ENCODE measurements around the gene DFFB.

DFFB gene

GRCh38 chr1:3820316-3820715 is 37.0 kb upstream of the DFFB start:
- H3K9me3 ChIP-seq (ENCODE audit: low read length) = no peaks in the 10 kb centered on the region
- peaks cover 41% of the 10 kb centered on the region for H3K36me3 ChIP-seq (ENCODE audit: insufficient read depth, low read length)
- no peak overlapping the region for H3K4me3 ChIP-seq (ENCODE audit: low read length)
- no peak overlapping the region for H2AFZ ChIP-seq (ENCODE audit: low read depth, low read length)
- peaks cover 3% of the 10 kb centered on the region for H3K4me1 ChIP-seq (ENCODE audit: insufficient read depth, low read length)
- no peaks in the 10 kb centered on the region for H3K27me3 ChIP-seq (ENCODE audit: insufficient read depth, low read length)

GRCh38 chr1:3821004-3821403 is 36.3 kb upstream of the DFFB start:
- H3K4me3 ChIP-seq (ENCODE audit: low read length) = no peak overlapping the region
- no peaks in the 10 kb centered on the region for H3K27me3 ChIP-seq (ENCODE audit: insufficient read depth, low read length)
- peaks cover 3% of the 10 kb centered on the region for H3K4me1 ChIP-seq (ENCODE audit: insufficient read depth, low read length)
- H3K9me3 ChIP-seq (ENCODE audit: low read length) = no peaks in the 10 kb centered on the region
- H3K36me3 ChIP-seq (ENCODE audit: insufficient read depth, low read length) = peaks cover 45% of the 10 kb centered on the region
- H2AFZ ChIP-seq (ENCODE audit: low read depth, low read length) = no peak overlapping the region

GRCh38 chr1:3821447-3821846 is 35.8 kb upstream of the DFFB start:
- H3K4me1 ChIP-seq (ENCODE audit: insufficient read depth, low read length) = peaks cover 3% of the 10 kb centered on the region
- no peak overlapping the region for H3K4me3 ChIP-seq (ENCODE audit: low read length)
- peaks cover 46% of the 10 kb centered on the region for H3K36me3 ChIP-seq (ENCODE audit: insufficient read depth, low read length)
- H2AFZ ChIP-seq (ENCODE audit: low read depth, low read length) = no peak overlapping the region
- no peaks in the 10 kb centered on the region for H3K27me3 ChIP-seq (ENCODE audit: insufficient read depth, low read length)
- H3K9me3 ChIP-seq (ENCODE audit: low read length) = no peaks in the 10 kb centered on the region

- H2AFZ ChIP-seq (ENCODE audit: low read depth, low read length) = no peak overlapping the region
- no peak overlapping the region for H3K4me3 ChIP-seq (ENCODE audit: low read length)
- peaks cover 3% of the 10 kb centered on the region for H3K4me1 ChIP-seq (ENCODE audit: insufficient read depth, low read length)
- H3K9me3 ChIP-seq (ENCODE audit: low read length) = no peaks in the 10 kb centered on the region
- no peaks in the 10 kb centered on the region for H3K27me3 ChIP-seq (ENCODE audit: insufficient read depth, low read length)
- H3K36me3 ChIP-seq (ENCODE audit: insufficient read depth, low read length) = peaks cover 47% of the 10 kb centered on the region
These were observed 35.4 kb upstream of the DFFB start for GRCh38 chr1:3821908-3822307.

GRCh38 chr1:3822421-3822820 is 34.9 kb upstream of the DFFB start:
- no peak overlapping the region for H3K4me3 ChIP-seq (ENCODE audit: low read length)
- peaks cover 49% of the 10 kb centered on the region for H3K36me3 ChIP-seq (ENCODE audit: insufficient read depth, low read length)
- H2AFZ ChIP-seq (ENCODE audit: low read depth, low read length) = no peak overlapping the region

GRCh38 chr1:3824650-3825049 is 32.6 kb upstream of the DFFB start:
- Histone ChIP-seq H3K4me1 (ENCODE audit: insufficient read depth, low read length) (no peaks in the 10 kb centered on the region), H2AFZ (ENCODE audit: low read depth, low read length) (no peak overlapping the region), H3K4me3 (ENCODE audit: low read length) (no peak overlapping the region), H3K27me3 (ENCODE audit: insufficient read depth, low read length) (no peaks in the 10 kb centered on the region), H3K9me3 (ENCODE audit: low read length) (no peaks in the 10 kb centered on the region), H3K36me3 (ENCODE audit: insufficient read depth, low read length) (peaks cover 63% of the 10 kb centered on the region)

More at GRCh38 chr1:3822421-3822820, 34.9 kb upstream of the DFFB start:
- H3K4me1 ChIP-seq (ENCODE audit: insufficient read depth, low read length) = peaks cover 3% of the 10 kb centered on the region
- no peaks in the 10 kb centered on the region for H3K27me3 ChIP-seq (ENCODE audit: insufficient read depth, low read length)
- no peaks in the 10 kb centered on the region for H3K9me3 ChIP-seq (ENCODE audit: low read length)

GRCh38 chr1:3825356-3825755 is 31.9 kb upstream of the DFFB start:
- H2AFZ ChIP-seq (ENCODE audit: low read depth, low read length) = no peak overlapping the region
- no peaks in the 10 kb centered on the region for H3K9me3 ChIP-seq (ENCODE audit: low read length)
- no peaks in the 10 kb centered on the region for H3K4me1 ChIP-seq (ENCODE audit: insufficient read depth, low read length)
- no peaks in the 10 kb centered on the region for H3K27me3 ChIP-seq (ENCODE audit: insufficient read depth, low read length)
- no peak overlapping the region for H3K4me3 ChIP-seq (ENCODE audit: low read length)
- peaks cover 66% of the 10 kb centered on the region for H3K36me3 ChIP-seq (ENCODE audit: insufficient read depth, low read length)

- Histone ChIP-seq H3K4me3 (ENCODE audit: low read length) (no peak overlapping the region), H3K36me3 (ENCODE audit: insufficient read depth, low read length) (peaks cover 70% of the 10 kb centered on the region), H2AFZ (ENCODE audit: low read depth, low read length) (no peak overlapping the region), H3K9me3 (ENCODE audit: low read length) (no peaks in the 10 kb centered on the region), H3K27me3 (ENCODE audit: insufficient read depth, low read length) (no peaks in the 10 kb centered on the region), H3K4me1 (ENCODE audit: insufficient read depth, low read length) (no peaks in the 10 kb centered on the region)
These were observed 29.4 kb upstream of the DFFB start for GRCh38 chr1:3827813-3828307.

- Histone ChIP-seq H3K27me3 (ENCODE audit: insufficient read depth, low read length) (no peaks in the 10 kb centered on the region), H3K9me3 (ENCODE audit: low read length) (no peaks in the 10 kb centered on the region), H2AFZ (ENCODE audit: low read depth, low read length) (no peak overlapping the region), H3K4me1 (ENCODE audit: insufficient read depth, low read length) (no peaks in the 10 kb centered on the region), H3K36me3 (ENCODE audit: insufficient read depth, low read length) (peaks cover 68% of the 10 kb centered on the region), H3K4me3 (ENCODE audit: low read length) (no peak overlapping the region)
These were observed 28.9 kb upstream of the DFFB start for GRCh38 chr1:3828391-3828790.

- Histone ChIP-seq H3K27me3 (ENCODE audit: insufficient read depth, low read length) (no peaks in the 10 kb centered on the region), H3K9me3 (ENCODE audit: low read length) (no peaks in the 10 kb centered on the region), H3K4me1 (ENCODE audit: insufficient read depth, low read length) (no peaks in the 10 kb centered on the region), H3K4me3 (ENCODE audit: low read length) (no peak overlapping the region), H2AFZ (ENCODE audit: low read depth, low read length) (no peak overlapping the region), H3K36me3 (ENCODE audit: insufficient read depth, low read length) (peaks cover 67% of the 10 kb centered on the region)
These were observed 25.6 kb upstream of the DFFB start for GRCh38 chr1:3831689-3832088.

- Histone ChIP-seq H3K4me1 (ENCODE audit: insufficient read depth, low read length) (no peaks in the 10 kb centered on the region), H3K4me3 (ENCODE audit: low read length) (no peak overlapping the region), H3K9me3 (ENCODE audit: low read length) (no peaks in the 10 kb centered on the region), H2AFZ (ENCODE audit: low read depth, low read length) (no peak overlapping the region), H3K36me3 (ENCODE audit: insufficient read depth, low read length) (peaks cover 74% of the 10 kb centered on the region), H3K27me3 (ENCODE audit: insufficient read depth, low read length) (no peaks in the 10 kb centered on the region)
These were observed 22.6 kb upstream of the DFFB start for GRCh38 chr1:3834701-3835100.

GRCh38 chr1:3836421-3836820 is 20.9 kb upstream of the DFFB start:
- Histone ChIP-seq H2AFZ (ENCODE audit: low read depth, low read length) (no peak overlapping the region), H3K4me3 (ENCODE audit: low read length) (no peak overlapping the region), H3K9me3 (ENCODE audit: low read length) (no peaks in the 10 kb centered on the region), H3K4me1 (ENCODE audit: insufficient read depth, low read length) (no peaks in the 10 kb centered on the region), H3K27me3 (ENCODE audit: insufficient read depth, low read length) (no peaks in the 10 kb centered on the region), H3K36me3 (ENCODE audit: insufficient read depth, low read length) (peaks cover 72% of the 10 kb centered on the region)

- Histone ChIP-seq H3K27me3 (ENCODE audit: insufficient read depth, low read length) (no peaks in the 10 kb centered on the region), H3K36me3 (ENCODE audit: insufficient read depth, low read length) (peaks cover 68% of the 10 kb centered on the region), H3K4me3 (ENCODE audit: low read length) (no peak overlapping the region)
These were observed 20.1 kb upstream of the DFFB start for GRCh38 chr1:3837200-3837599.

GRCh38 chr1:3837685-3838084 is 19.6 kb upstream of the DFFB start:
- Histone ChIP-seq H2AFZ (ENCODE audit: low read depth, low read length) (no peak overlapping the region), H3K27me3 (ENCODE audit: insufficient read depth, low read length) (no peaks in the 10 kb centered on the region), H3K9me3 (ENCODE audit: low read length) (no peaks in the 10 kb centered on the region), H3K36me3 (ENCODE audit: insufficient read depth, low read length) (peaks cover 67% of the 10 kb centered on the region), H3K4me3 (ENCODE audit: low read length) (no peak overlapping the region), H3K4me1 (ENCODE audit: insufficient read depth, low read length) (no peaks in the 10 kb centered on the region)

More at GRCh38 chr1:3837200-3837599, 20.1 kb upstream of the DFFB start:
- Histone ChIP-seq H3K4me1 (ENCODE audit: insufficient read depth, low read length) (no peaks in the 10 kb centered on the region), H2AFZ (ENCODE audit: low read depth, low read length) (no peak overlapping the region), H3K9me3 (ENCODE audit: low read length) (no peaks in the 10 kb centered on the region)

Measured in neuron (in vitro differentiated cells).